Urinary bladder (tissue), 4 donors: Measurements from ENCODE around the gene RAB40C. TPM values are rescaled to one million over a fixed set of nuclear protein-coding genes. Genes with fewer than 3 reads are reported as not detected.

Experiments
- DNase-seq: peaks from one replicate; pipeline ENCODE4 v3.0.0-alpha.2; 2015; ENCODE audit errors: extremely low spot score
- H3K27ac ChIP-seq: one replicate; pipeline ENCODE4 v1.5.1; 2013; ENCODE audit warnings: low read depth, mild to moderate bottlenecking, moderate library complexity
- H3K36me3 ChIP-seq: one replicate; pipeline ENCODE4 v1.6.1; 2013; ENCODE audit warnings: mild to moderate bottlenecking, moderate library complexity; ENCODE audit not compliant: insufficient read depth
- H3K4me1 ChIP-seq: one replicate; pipeline ENCODE4 v1.6.1; 2013; ENCODE audit warnings: mild to moderate bottlenecking, moderate library complexity; ENCODE audit not compliant: insufficient read depth
- H3K4me3 ChIP-seq: one replicate; pipeline ENCODE4 v1.5.1; 2013; ENCODE audit warnings: low read depth, low read length
- WGBS: extraction: QIAGEN DNeasy Blood & Tissue Kit; methylation state at CpG from one replicate; pipeline ENCODE4 v1.1.7; 2013; 5-methylcytosine and 5-hydroxymethylcytosine counted together
- polyA plus RNA-seq: library from polyadenylated mRNA; stranded (reverse); fragments of 200-250 nt; gene quantifications from one replicate; pipeline ENCODE4 v1.2.3, GENCODE V29; 2013
- total RNA-seq: library from RNA; depleted of rRNA; stranded (reverse); fragments of >200 nt; gene quantifications from one replicate; pipeline ENCODE4 v1.2.3, GENCODE V29; 2014
- donor health status: healthy with polysubstance abuse.
- donor health status: healthy.

Gene RAB40C
- total and polyA plus RNA-seq, 2 donors, result 6.9 to 30.9 TPM

DNA sequence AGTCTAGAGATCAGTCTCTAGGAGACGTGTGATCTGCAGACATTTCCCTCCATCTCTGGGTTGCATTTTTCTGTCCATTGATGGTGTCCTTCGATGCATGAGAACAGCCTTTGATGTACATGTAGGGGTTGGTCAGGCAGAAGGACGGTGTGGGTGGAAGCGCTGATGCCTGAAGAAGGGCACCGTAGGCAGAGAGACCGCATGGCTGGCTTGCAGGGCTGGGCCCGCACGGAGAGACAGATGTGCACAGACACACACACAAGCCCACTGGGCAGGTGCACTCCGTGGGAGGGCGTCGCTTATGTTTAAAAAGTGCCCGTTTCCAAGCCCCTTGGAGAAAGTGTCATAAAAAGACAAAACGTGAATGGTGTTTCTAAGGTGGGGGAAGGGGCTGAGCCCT, 25.3 kb downstream of the RAB40C start:
- no peaks in the 10 kb centered on the region for H3K36me3 ChIP-seq
- no peaks in the 10 kb centered on the region for H3K4me1 ChIP-seq
- H3K4me3 ChIP-seq, result no peak overlapping the region
- no peak for DNase-seq
- no peak overlapping the region for H3K27ac ChIP-seq
- WGBS, result 94% methylated on average over 13 of the region's 13 CpGs

DNA sequence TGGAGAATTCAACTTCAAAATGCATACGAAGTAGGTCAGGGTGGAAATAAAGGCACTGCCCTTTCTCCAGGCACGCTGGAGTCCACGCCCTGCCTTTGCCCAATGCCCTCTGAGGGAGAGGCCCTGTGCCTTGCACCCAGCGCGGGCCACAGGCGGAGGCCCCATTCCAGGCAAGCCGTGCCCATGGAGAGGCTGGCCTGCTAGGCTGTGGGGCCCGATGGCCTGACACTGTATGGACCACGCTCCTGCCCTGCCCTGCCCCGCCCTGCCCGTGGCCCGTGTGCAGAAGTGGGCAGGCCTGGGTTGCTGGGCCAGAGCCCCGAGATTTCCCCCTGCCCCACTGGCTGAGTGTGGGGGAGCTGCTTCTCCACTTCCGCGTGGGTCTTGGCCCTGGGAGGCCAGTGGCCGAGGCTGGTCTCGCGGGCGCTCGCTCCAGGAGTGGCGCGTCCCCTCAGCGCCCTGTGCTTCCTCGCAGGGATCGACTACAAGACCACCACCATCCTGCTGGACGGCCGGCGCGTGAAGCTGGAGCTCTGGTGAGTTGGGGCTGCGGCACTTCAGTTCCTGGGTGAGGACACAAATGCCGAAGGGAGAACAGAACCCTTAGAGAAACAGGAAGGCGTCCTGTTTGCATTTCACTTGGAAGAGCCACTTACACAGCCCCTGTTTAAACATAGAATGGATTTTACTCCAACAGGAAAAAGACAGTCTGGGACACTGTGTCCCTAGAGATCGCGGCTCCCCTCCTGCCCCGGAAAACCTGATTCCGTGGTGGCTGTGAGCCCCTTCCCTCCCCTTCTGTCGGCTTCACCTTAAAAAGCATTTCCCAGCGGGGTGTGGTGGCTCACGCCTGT, 27.1 kb downstream of the RAB40C start:
- H3K4me1 ChIP-seq, result no peaks in the 10 kb centered on the region

DNA sequence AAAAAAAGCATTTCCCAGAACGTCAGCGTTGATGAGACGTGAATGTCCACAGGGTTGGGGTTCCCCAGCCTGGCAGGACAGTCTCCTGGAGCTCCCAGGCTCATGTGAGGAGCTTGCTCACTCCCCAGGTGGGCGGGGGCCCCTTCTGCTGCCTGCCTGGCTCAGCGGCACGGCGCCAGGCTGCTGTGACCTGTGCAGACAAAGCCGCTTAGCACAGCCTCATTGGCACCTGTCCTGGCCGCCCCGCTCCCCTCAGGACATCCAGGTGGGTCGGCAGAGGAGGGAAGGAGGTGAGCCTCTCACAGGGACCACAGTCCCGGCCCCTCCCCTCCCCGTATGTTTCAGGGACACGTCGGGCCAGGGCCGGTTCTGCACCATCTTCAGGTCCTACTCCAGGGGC, 28.0 kb downstream of the RAB40C start:
- Histone ChIP-seq H3K36me3 (no peaks in the 10 kb centered on the region), H3K27ac (no peak overlapping the region), H3K4me3 (no peak overlapping the region), H3K4me1 (no peaks in the 10 kb centered on the region)
- WGBS, result 92% methylated on average over 16 of the region's 16 CpGs
- no peak for DNase-seq

More for the DNA sequence above, 27.1 kb downstream of the RAB40C start:
- Histone ChIP-seq H3K27ac (no peak overlapping the region), H3K36me3 (no peaks in the 10 kb centered on the region), H3K4me3 (no peak overlapping the region)
- no peak for DNase-seq
- WGBS, result 95% methylated on average over 39 of the region's 39 CpGs

DNA sequence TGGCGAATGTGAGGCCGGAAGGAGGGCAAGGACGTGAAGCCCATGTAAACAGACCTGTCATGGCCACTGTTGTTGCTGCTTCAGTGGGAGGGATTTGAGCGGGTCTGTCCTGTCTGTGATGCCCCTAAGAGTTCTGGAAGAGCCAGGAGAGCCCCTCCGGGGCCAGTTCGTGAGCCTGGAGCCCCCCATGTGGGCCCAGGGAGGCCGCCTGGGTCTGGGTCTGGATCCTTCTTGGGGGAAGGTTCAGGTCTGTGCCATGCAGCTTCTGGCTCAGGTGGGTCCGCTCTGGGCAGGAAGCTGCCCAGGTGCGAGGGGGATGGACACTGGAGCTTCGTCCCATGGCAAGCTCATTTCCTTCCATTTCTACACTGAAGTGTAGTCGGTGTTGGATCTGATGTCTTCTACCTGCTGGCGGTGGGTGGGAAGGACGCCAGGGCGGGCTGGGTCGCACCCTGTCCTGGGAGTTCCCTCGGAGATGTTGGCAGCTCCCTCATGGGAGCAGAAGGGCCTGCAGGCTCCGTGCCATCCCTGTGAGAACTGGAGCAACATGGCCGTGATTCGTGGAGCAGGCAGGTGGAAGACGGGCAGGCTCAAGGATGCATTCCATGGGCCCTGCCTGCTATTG, 29.7 kb downstream of the RAB40C start:
- no peak overlapping the region for H3K4me3 ChIP-seq
- no peak for DNase-seq
- H3K36me3 ChIP-seq, result no peaks in the 10 kb centered on the region
- H3K4me1 ChIP-seq, result no peaks in the 10 kb centered on the region
- no peak overlapping the region for H3K27ac ChIP-seq
- 95% methylated on average over 20 of the region's 20 CpGs for WGBS

DNA sequence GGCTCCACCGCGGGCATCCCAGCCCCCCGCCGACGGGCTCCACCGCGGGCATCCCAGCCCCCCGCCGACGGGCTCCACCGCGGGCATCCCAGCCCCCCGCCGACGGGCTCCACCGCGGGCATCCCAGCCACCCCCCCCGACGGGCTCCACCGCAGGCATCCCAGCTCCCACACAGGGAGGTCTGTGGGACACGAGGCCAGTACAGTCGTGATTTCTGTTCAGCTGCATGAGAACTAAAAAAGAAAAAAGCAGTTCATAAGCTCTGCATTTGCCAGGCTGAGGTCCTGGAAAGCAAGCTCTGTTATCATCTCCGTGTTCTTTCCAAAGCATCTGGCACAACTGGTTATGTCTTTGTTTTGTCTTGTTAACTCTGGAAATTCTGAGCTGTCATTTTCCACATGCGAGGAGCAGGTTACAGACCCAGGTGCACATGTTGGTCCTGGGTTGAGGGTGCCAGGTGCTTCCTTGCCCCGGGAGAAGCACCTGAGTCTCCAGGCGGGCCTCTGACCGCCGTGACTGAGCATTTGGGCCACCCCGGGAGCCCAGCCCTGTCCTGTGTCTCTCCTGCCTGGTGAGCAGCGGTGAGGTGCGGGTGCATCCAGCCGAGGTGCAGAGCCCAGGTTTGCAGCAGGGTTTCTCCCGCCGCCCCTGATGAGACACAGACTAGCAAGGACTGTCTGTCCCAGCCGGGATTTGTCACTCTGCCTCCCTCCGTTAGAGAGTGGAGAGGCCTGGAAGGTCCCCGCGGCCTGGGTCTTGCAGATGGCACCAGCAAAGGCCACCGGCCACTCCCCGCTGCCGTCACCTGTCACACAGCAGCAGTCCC, 31.0 kb downstream of the RAB40C start:
- Histone ChIP-seq H3K36me3 (no peaks in the 10 kb centered on the region), H3K4me1 (no peaks in the 10 kb centered on the region), H3K27ac (no peak overlapping the region), H3K4me3 (no peak overlapping the region)
- no peak for DNase-seq
- 86% methylated on average over 41 of the region's 41 CpGs for WGBS

DNA sequence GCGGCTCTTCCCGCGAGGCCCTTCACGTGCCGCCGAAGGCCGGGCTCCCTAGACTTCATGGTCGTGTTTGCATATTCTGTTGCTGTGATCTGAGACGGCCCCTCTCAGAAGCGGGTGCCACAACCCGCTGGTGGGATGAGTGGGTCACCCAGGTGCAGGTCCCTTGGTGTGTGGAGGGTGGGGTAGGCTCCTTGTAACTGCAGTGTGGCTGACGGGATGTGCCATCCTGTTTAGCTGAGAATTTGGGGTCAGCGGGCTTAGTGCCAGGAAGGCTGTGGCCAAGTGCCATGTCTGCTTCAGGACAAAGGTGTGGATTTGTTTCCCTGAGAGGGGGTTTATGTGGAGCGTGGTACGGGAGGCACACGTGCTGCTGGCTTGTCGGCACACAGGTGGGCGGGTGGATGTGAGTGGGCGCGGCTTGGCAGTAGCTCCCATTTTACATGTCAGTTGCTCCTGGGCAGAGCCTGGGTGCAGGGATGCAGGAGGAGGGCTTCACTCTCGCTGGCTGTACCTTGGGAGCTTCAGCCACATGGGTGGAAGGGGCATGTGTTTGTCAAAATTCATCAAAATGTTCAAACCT, 31.8 kb downstream of the RAB40C start:
- H3K4me1 ChIP-seq, result no peaks in the 10 kb centered on the region
- H3K36me3 ChIP-seq, result no peaks in the 10 kb centered on the region
- no peak overlapping the region for H3K4me3 ChIP-seq
- no peak for DNase-seq
- no peak overlapping the region for H3K27ac ChIP-seq
- WGBS, result 84% methylated on average over 21 of the region's 21 CpGs

DNA sequence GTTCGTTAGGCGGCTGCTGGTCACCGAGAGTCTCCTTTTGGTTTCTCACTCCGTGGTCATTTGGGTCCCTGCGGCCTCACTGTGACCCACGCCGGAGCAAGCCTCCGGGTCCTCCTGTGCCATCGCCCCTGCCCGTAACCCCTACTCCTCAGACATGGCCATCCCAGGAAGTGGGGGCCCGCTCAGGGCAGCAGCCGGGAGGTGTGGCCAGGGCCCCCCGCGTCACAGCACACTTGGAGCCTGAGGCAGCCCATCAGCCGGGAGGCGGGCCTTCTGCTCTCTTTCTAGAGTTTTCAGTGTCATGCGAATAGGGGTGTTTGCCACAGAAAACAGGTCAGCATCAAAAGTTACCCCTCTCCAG, 33.0 kb downstream of the RAB40C start:
- H3K27ac ChIP-seq, result no peak overlapping the region
- H3K4me1 ChIP-seq, result no peaks in the 10 kb centered on the region
- H3K4me3 ChIP-seq, result no peak overlapping the region
- DNase-seq, result no peak
- WGBS, result 89% methylated on average over 17 of the region's 17 CpGs
- H3K36me3 ChIP-seq, result peaks cover 1% of the 10 kb centered on the region

DNA sequence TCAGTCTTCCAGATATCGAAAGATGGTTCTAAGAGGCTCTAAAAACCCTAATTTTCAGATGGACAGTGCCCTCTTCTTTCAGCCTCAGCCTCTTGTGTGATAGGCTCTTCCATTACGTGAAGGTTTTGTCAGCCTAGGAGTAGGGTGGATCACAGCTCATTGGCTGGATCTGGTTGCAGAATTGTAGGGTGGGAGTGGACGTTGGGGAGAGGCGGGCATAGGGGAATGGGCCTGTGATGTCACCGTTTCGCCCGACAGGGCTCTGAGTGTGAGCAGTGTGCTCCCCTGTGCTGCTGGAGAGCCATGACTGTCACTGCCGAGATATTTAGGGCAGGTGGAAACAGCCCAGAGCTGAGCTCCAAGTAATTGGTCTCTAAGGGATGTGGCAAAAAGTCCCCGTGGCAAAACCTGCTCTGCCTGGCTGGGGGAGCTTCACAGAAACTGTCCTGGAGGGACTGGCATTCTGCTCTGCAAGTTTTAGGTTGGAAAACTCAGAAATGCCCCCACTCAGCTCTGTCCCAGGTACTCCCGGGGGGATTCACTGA, 34.7 kb downstream of the RAB40C start:
- H3K4me3 ChIP-seq, result no peak overlapping the region
- no peak for DNase-seq
- H3K36me3 ChIP-seq, result peaks cover 1% of the 10 kb centered on the region
- no peaks in the 10 kb centered on the region for H3K4me1 ChIP-seq
- no peak overlapping the region for H3K27ac ChIP-seq
- 73% methylated on average over 10 of the region's 10 CpGs for WGBS

DNA sequence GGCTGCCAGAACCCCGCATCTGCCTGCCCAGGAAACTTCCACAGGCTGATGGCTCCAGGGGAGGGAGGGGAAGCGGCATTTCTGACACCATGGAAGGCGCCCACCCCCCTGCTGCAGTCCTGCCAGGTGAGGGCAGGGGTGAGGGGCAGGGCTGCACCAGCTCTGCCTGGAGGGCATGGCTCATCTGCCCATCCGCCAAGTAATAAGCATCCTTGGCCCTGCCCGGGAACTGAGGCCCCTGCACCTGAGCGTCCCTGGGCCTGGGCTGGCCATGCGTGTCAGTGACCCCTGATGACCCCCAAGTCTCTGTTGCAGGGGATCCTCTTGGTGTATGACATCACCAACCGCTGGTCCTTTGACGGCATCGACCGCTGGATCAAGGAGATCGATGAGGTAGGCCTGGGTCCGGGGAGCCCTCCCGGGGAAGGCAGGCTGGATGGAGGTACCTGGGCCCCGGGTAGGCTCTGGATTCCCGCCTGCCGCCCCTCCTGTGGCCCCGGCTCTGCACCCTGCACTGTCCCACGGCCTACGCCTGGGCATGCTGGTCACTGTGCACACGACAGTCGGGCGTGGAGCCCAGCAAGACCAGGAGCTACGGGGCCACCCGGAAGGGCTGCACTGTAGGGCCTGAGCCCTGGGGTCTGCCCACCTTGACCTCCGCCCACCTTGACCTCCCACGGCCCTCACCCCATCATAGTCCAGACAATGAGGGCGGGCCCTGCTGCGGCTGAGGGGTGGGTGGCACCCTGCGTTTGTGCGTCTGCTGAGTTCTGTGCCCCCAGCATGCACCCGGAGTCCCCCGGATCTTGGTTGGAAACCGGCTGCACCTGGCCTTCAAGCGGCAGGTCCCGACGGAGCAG, 35.5 kb downstream of the RAB40C start:
- no peak for DNase-seq
- Histone ChIP-seq H3K4me1 (no peaks in the 10 kb centered on the region), H3K36me3 (peaks cover 1% of the 10 kb centered on the region), H3K4me3 (no peak overlapping the region), H3K27ac (no peak overlapping the region)
- 94% methylated on average over 37 of the region's 37 CpGs for WGBS

DNA sequence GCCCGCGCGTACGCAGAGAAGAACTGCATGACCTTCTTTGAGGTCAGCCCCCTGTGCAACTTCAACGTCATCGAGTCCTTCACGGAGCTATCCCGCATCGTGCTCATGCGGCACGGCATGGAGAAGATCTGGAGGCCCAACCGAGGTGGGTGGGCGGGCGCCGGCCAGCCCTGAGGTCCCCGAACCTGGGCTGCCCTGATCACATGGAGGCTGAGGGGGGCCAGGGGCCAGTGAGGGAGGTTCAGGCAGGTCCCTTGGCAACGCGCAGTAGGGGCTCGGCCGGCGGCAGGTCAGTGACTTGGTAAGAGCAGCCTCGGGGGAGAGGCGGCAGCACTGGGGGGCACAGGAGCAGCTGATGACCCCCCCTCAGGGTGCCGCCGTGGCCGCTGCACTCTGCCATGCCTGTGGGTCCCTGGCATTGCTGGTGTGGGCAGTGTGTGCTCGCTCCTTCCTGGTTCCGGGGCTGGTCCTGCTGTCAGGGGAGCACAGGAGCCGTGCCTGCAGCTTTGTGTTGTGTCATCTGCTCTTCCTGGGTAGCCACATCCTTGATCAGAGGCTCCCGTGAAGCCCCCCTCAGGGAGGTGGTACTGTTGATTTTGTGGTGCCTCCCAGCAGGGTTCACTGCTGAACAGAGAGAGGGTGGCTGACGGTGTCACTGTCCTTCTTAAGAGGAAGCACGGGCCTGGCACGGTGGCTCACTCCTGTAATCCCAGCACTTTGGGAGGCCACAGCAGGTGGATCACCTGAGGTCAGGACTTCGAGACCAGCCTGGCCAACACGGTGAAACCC, 36.3 kb downstream of the RAB40C start:
- Histone ChIP-seq H3K36me3 (peaks cover 1% of the 10 kb centered on the region), H3K4me3 (no peak overlapping the region), H3K4me1 (no peaks in the 10 kb centered on the region), H3K27ac (no peak overlapping the region)
- 94% methylated on average over 35 of the region's 35 CpGs for WGBS
- DNase-seq, result no peak

DNA sequence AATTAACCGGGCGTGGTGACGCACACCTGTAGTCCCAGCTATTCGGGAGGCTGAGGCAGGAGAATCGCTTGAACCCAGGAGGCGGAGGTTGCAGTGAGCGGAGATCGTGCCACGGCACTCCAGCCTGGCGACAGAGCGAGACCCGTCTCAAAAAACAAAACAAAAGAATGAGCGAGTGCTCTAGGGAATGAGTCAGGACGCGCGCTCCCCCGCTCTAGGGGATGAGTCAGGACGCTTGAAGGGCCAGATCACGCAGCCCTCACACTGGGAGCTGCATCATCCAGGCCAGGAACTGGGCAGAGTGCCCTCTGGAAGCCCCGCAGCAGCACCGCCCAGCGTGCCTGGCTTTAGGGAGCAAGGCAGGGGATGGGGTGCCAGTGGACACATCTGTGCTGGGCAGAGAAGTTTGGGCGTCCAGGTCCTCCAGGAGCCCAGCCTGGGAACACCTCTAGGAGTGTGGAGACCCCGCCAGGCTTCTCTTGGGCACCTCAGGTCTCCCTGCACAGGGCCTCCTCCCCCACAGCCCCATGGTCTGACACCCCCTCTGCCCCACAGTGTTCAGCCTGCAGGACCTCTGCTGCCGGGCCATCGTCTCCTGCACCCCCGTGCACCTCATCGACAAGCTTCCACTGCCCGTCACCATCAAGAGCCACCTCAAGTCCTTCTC, 37.1 kb downstream of the RAB40C start:
- WGBS, result 92% methylated on average over 29 of the region's 29 CpGs
- H3K36me3 ChIP-seq, result peaks cover 1% of the 10 kb centered on the region
- H3K4me3 ChIP-seq, result no peak overlapping the region
- DNase-seq, result no peak
- no peaks in the 10 kb centered on the region for H3K4me1 ChIP-seq
- no peak overlapping the region for H3K27ac ChIP-seq
